ENCODE measurements around the gene SETDB1.
"Not testable (repeated sequence)": the region's sequence is repeated elsewhere in the genome, so short reads cannot be mapped to it uniquely, and the experiment has no call there.

The SETDB1 gene

GRCh38 chr1:150926097-150926741 lies at the start of gene SETDB1:
TSS of gene SETDB1 (plus strand) at chr1:150926363. CDS start at chr1:150927715, 1,352 bp downstream.
- Mint-ChIP-seq H3K4me1 (ENCODE audit: low read depth) (peaks cover 28% of the 10 kb centered on the region), H3K9me3 (no peaks in the 10 kb centered on the region), H3K36me3 (ENCODE audit: low read depth) (peaks cover 34% of the 10 kb centered on the region), H3K27me3 (ENCODE audit: low read depth) (no peaks in the 10 kb centered on the region), H3K27ac (peak within 1 kb of the TSS; percentile 97), H3K4me3 (peak within 1 kb of the TSS; percentile 97)

DNA sequence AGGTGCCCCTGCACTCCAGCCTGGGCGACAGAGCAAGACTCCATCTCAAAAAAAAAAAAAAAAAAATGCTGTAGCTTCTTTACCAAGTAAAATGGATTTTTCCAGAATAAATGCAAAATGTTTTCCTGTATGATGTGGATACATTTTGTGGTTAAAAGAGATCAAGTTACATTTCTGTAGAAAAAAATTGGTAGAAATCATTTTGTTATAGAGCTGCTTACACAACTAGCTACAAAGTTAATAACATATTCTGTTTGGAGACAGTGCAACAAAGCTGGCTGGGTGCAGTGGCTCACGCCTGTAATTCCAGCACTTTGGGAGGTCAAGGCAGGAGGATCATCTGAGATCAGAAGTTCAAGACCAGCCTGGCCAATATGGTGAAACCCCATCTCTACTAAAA lies 47.2 kb upstream of the SETDB1 start:
- not testable (repeated sequence) for H3K4me3 Mint-ChIP-seq; H3K27me3 Mint-ChIP-seq (ENCODE audit: low read depth); H3K36me3 Mint-ChIP-seq (ENCODE audit: low read depth); H3K27ac Mint-ChIP-seq; H3K9me3 Mint-ChIP-seq
- peaks cover 28% of the 10 kb centered on the region for H3K4me1 Mint-ChIP-seq (ENCODE audit: low read depth)

GRCh38 chr1:150881331-150882070 lies 44.7 kb upstream of the SETDB1 start:
- Mint-ChIP-seq H3K27me3 (ENCODE audit: low read depth) (no peaks in the 10 kb centered on the region), H3K4me3 (no peak overlapping the region), H3K9me3 (no peaks in the 10 kb centered on the region), H3K36me3 (ENCODE audit: low read depth) (no peaks in the 10 kb centered on the region), H3K27ac (no peak overlapping the region), H3K4me1 (ENCODE audit: low read depth) (peaks cover 11% of the 10 kb centered on the region)

- H3K27me3 Mint-ChIP-seq (ENCODE audit: low read depth); H3K36me3 Mint-ChIP-seq (ENCODE audit: low read depth); H3K9me3 Mint-ChIP-seq; H3K4me3 Mint-ChIP-seq; H3K27ac Mint-ChIP-seq: not testable (repeated sequence)
- peaks cover 10% of the 10 kb centered on the region for H3K4me1 Mint-ChIP-seq (ENCODE audit: low read depth)
Observed at GRCh38 chr1:150883121-150883520, 43.0 kb upstream of the SETDB1 start.

- H3K27ac Mint-ChIP-seq = no peak within 1 kb of the TSS
- no peak within 1 kb of the TSS for H3K4me3 Mint-ChIP-seq
- H3K9me3 Mint-ChIP-seq = no peaks in the 10 kb centered on the region
- H3K36me3 Mint-ChIP-seq (ENCODE audit: low read depth) = no peaks in the 10 kb centered on the region
- peaks cover 27% of the 10 kb centered on the region for H3K4me1 Mint-ChIP-seq (ENCODE audit: low read depth)
- no peaks in the 10 kb centered on the region for H3K27me3 Mint-ChIP-seq (ENCODE audit: low read depth)
Observed at GRCh38 chr1:150887018-150887417, 39.1 kb upstream of the SETDB1 start, which contains the start of gene CTXND2. TSS of gene CTXND2 (plus strand) at chr1:150887136. CDS start at chr1:150912315, 25,179 bp downstream.

- H3K27me3 Mint-ChIP-seq (ENCODE audit: low read depth) = no peaks in the 10 kb centered on the region
Observed at GRCh38 chr1:150888727-150889126, 37.4 kb upstream of the SETDB1 start.

DNA sequence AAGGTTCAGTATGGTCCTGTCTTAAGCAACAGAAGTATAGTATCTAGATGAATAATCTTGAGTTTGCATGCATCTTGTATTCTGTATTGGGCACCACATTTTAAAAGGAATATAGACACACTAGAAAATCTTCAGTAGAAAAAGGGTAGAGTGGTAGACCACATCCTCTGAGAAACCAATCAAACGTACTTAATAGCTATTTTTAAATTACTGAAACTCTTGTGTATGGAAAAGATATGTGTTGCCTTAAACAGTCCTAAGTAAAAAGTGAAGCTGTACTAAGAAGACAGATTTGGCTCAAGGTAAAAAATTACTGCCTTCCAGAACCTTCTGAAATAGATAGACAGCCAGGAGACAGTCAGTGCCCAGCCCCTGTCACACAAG lies 36.1 kb upstream of the SETDB1 start:
- peak overlapping the region; percentile 46 for H3K27ac Mint-ChIP-seq
- no peaks in the 10 kb centered on the region for H3K9me3 Mint-ChIP-seq
- no peaks in the 10 kb centered on the region for H3K27me3 Mint-ChIP-seq (ENCODE audit: low read depth)
- peaks cover 19% of the 10 kb centered on the region for H3K4me1 Mint-ChIP-seq (ENCODE audit: low read depth)
- no peaks in the 10 kb centered on the region for H3K36me3 Mint-ChIP-seq (ENCODE audit: low read depth)
- H3K4me3 Mint-ChIP-seq = peak overlapping the region; percentile 50

More at GRCh38 chr1:150888727-150889126, 37.4 kb upstream of the SETDB1 start:
- H3K9me3 Mint-ChIP-seq = no peaks in the 10 kb centered on the region
- H3K36me3 Mint-ChIP-seq (ENCODE audit: low read depth) = no peaks in the 10 kb centered on the region
- peaks cover 20% of the 10 kb centered on the region for H3K4me1 Mint-ChIP-seq (ENCODE audit: low read depth)
- no peak overlapping the region for H3K27ac Mint-ChIP-seq
- no peak overlapping the region for H3K4me3 Mint-ChIP-seq

GRCh38 chr1:150893336-150893913 lies 32.7 kb upstream of the SETDB1 start:
- no peak overlapping the region for H3K4me3 Mint-ChIP-seq
- no peaks in the 10 kb centered on the region for H3K9me3 Mint-ChIP-seq
- H3K4me1 Mint-ChIP-seq (ENCODE audit: low read depth) = peaks cover 17% of the 10 kb centered on the region
- H3K36me3 Mint-ChIP-seq (ENCODE audit: low read depth) = no peaks in the 10 kb centered on the region
- peaks cover 4% of the 10 kb centered on the region for H3K27me3 Mint-ChIP-seq (ENCODE audit: low read depth)
- H3K27ac Mint-ChIP-seq = no peak overlapping the region

DNA sequence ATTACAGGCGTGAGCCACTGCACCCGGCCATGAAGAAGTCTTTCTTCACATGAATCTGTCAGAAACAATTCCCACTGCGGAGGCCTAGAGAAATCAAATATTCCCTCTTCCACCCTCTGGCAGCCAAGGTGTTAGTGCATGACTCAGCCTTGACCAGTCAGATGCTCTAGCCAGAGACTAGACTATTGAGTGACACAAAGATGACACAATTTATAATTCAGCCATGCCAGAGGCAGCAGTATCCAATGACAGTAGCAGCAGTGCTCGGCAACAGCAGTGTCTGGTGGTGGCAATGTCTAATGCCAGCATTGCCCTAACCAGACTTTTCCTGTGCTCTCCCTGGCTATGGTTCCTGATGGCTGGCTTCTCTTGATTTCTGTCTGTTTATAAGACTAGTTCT lies 30.5 kb upstream of the SETDB1 start:
- Mint-ChIP-seq H3K4me1 (ENCODE audit: low read depth) (peaks cover 7% of the 10 kb centered on the region), H3K4me3 (no peak overlapping the region), H3K9me3 (no peaks in the 10 kb centered on the region), H3K27me3 (ENCODE audit: low read depth) (peaks cover 4% of the 10 kb centered on the region), H3K36me3 (ENCODE audit: low read depth) (no peaks in the 10 kb centered on the region), H3K27ac (no peak overlapping the region)

DNA sequence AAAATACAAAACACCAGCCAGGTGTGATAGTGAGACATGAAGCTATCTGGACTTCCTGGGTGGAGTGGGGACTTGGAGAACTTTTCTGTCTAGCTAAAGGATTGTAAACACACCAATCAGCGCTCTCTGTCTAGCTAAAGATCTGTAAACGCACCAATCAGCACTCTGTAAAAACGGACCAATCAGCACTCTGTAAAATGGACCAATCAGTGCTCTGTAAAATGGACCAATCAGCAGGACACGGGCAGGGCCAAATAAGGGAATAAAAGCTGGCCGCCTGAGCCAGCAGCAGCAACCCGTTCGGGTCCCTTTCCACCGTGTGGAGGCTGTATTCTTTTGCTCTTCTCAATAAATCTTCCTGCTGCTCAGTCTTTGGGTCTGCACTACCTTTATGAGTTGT lies 26.4 kb upstream of the SETDB1 start:
- not testable (repeated sequence) for H3K27ac Mint-ChIP-seq; H3K4me1 Mint-ChIP-seq (ENCODE audit: low read depth); H3K9me3 Mint-ChIP-seq; H3K4me3 Mint-ChIP-seq; H3K36me3 Mint-ChIP-seq (ENCODE audit: low read depth); H3K27me3 Mint-ChIP-seq (ENCODE audit: low read depth)

DNA sequence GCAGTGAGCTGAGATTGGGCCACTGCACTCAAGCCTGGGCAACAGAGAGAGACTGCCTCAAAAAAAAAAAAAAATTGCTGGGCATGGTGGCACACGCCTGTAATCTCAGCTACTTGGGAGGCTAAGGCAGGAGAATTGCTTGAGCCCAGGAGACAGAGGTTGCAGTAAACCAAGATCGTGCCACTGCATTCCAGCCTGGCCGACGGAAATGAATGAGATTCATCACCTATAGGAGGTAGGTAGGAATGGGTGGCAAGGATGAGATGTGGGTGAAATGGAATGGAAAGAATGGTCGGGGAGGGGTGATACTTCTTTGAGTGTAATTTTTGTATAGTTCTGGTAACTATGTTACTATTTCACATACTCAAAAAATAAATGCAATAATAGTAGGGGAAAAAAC lies 23.8 kb upstream of the SETDB1 start:
- H3K4me1 Mint-ChIP-seq (ENCODE audit: low read depth) = no peaks in the 10 kb centered on the region
- peaks cover 4% of the 10 kb centered on the region for H3K27me3 Mint-ChIP-seq (ENCODE audit: low read depth)
- H3K4me3 Mint-ChIP-seq = no peak overlapping the region
- H3K27ac Mint-ChIP-seq = no peak overlapping the region
- H3K9me3 Mint-ChIP-seq = no peaks in the 10 kb centered on the region
- no peaks in the 10 kb centered on the region for H3K36me3 Mint-ChIP-seq (ENCODE audit: low read depth)

DNA sequence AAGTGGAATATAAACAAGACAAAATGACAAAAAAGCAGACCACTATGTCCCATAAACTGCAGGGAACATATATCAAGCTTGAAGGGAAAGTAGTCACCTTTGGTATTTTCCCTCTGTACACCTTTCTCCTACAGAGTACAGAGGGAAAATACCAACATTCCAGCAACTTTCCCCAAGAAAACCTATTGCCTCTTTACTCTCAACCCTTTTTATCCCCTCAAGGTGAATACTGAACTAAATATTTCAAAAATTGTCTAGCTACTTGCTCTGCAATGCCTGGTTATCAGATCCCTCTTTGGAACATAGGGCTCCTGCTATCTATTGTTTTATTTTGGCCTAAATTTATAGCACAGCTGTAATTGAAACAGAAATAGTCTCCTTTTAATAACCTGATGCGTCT lies 23.4 kb upstream of the SETDB1 start:
- no peaks in the 10 kb centered on the region for H3K36me3 Mint-ChIP-seq (ENCODE audit: low read depth)
- no peaks in the 10 kb centered on the region for H3K9me3 Mint-ChIP-seq
- H3K27ac Mint-ChIP-seq = no peak overlapping the region
- H3K27me3 Mint-ChIP-seq (ENCODE audit: low read depth) = peaks cover 4% of the 10 kb centered on the region
- H3K4me3 Mint-ChIP-seq = no peak overlapping the region
- no peaks in the 10 kb centered on the region for H3K4me1 Mint-ChIP-seq (ENCODE audit: low read depth)

- Mint-ChIP-seq H3K4me3 (no peak overlapping the region), H3K27me3 (ENCODE audit: low read depth) (peaks cover 4% of the 10 kb centered on the region), H3K9me3 (peaks cover 4% of the 10 kb centered on the region), H3K27ac (no peak overlapping the region), H3K4me1 (ENCODE audit: low read depth) (no peaks in the 10 kb centered on the region), H3K36me3 (ENCODE audit: low read depth) (no peaks in the 10 kb centered on the region)
Observed at GRCh38 chr1:150905301-150905700, 20.9 kb upstream of the SETDB1 start.

DNA sequence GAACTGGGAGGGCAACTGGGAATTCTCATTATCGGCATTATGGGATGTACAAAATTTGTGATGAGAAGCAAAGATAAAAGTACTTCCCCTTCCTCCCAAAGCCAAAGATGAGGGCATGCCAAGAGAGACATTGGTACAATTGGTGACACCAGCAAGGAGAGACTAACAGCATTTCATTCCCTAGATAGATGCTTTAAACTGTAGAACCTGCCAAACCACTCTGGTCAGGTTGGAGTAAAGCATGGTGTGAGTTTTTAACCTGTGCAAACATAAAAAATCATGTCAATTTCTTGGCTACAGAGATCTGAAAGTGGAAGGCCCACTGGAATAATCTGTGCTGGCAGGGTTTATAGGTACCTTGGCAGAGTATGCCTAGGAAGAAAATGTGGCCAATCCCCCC lies 19.8 kb upstream of the SETDB1 start:
- no peaks in the 10 kb centered on the region for H3K4me1 Mint-ChIP-seq (ENCODE audit: low read depth)
- no peaks in the 10 kb centered on the region for H3K36me3 Mint-ChIP-seq (ENCODE audit: low read depth)
- peaks cover 3% of the 10 kb centered on the region for H3K27me3 Mint-ChIP-seq (ENCODE audit: low read depth)
- H3K9me3 Mint-ChIP-seq = peaks cover 4% of the 10 kb centered on the region
- no peak overlapping the region for H3K4me3 Mint-ChIP-seq
- no peak overlapping the region for H3K27ac Mint-ChIP-seq

GRCh38 chr1:150906813-150907212 lies 19.4 kb upstream of the SETDB1 start:
- Mint-ChIP-seq H3K27me3 (ENCODE audit: low read depth) (no peaks in the 10 kb centered on the region), H3K36me3 (ENCODE audit: low read depth) (no peaks in the 10 kb centered on the region), H3K4me1 (ENCODE audit: low read depth) (no peaks in the 10 kb centered on the region), H3K27ac (no peak overlapping the region), H3K9me3 (peaks cover 4% of the 10 kb centered on the region), H3K4me3 (no peak overlapping the region)

Measured in T-helper 1 cell treated with Interleukin-12 subunit alpha and Interleukin-12 subunit beta and Interleukin-4 antibody, amounts not matched to agents 30 μg/mL and 1 μg/mL, for 36 hours (primary cell).